ENCODE measurements around the gene MAD1L1.

The MAD1L1 gene

DNA sequence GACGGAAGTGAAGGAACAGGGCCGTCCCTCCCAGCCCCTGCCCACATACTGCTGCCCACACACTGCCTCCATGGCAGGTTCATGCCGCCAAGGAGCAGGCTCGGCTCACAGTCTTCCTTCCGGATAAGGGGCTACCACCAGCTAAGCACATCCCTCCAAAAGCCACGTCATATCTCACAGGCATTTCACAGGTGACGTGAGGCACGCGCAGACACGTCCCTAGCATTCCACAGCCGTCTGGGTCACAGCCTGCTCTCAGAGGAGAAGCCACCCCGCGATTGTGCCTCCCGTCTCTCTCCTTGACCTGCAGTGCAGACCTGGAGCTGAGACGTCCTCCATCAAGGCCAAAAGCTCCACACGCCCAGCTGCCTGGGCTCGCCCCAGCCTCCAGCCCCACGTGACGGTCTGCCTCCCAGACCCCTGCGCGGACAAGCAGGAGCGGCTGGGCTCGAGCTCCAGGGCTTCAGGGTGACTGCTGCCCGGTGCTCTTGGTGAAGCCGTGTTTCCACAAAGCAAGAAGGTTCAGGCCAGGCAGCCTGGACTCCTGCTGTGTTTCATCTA lies 114.0 kb downstream of the MAD1L1 start:
- no peaks in the 10 kb centered on the region for H3K9me3 ChIP-seq (ENCODE audit: control insufficient read depth, insufficient read depth, low read length)
- H3K36me3 ChIP-seq (ENCODE audit: insufficient read depth, low read length) = no peaks in the 10 kb centered on the region
- no peaks in the 10 kb centered on the region for H3K4me1 ChIP-seq (ENCODE audit: insufficient read depth, low read length)
- H3K9ac ChIP-seq (ENCODE audit: low read depth, low read length) = no peak overlapping the region

DNA sequence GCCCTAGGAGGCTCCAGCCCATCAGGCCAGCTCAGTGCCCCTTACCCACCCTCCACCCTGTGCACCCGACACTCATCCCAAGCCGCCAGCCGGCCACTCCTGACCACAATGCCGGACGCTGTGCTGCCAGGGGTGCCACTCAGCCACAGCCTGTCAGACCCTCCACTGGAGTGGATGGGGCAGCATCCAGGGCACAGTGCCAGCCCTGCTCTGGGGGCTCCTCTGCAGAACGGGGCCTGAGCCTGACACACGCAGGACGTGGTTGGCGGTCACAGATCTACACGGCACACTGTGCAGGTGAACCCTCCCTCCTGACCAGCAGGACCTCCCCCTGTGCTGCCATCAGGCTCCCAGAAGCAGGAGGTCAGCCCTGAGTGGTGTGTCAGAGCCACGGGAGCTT lies 114.7 kb downstream of the MAD1L1 start:
- H3K4me1 ChIP-seq (ENCODE audit: insufficient read depth, low read length) = no peaks in the 10 kb centered on the region

DNA sequence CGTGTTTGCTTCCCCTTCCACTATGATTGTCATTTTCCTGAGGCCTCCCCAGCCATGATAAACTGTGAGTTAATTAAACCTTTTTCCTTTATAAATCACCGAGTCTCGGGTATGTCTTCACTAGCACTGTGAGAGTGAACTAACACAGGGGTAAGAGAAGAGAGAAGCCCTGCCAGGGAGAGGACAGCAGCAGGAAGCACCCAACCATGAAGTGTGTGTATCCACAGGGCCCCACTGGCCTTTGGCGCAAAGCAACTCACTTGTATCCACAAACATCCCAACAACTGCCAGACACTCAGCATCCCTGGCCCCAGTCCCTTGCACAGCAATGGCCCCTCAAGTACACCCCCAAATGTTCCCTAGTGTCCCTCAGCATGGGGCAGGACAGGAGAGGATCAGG lies 115.1 kb downstream of the MAD1L1 start:
- Histone ChIP-seq H3K4me1 (ENCODE audit: insufficient read depth, low read length) (no peaks in the 10 kb centered on the region), H3K9me3 (ENCODE audit: control insufficient read depth, insufficient read depth, low read length) (no peaks in the 10 kb centered on the region), H3K36me3 (ENCODE audit: insufficient read depth, low read length) (no peaks in the 10 kb centered on the region), H3K9ac (ENCODE audit: low read depth, low read length) (no peak overlapping the region)

More for the DNA sequence above, 114.7 kb downstream of the MAD1L1 start:
- no peak overlapping the region for H3K9ac ChIP-seq (ENCODE audit: low read depth, low read length)
- H3K9me3 ChIP-seq (ENCODE audit: control insufficient read depth, insufficient read depth, low read length) = no peaks in the 10 kb centered on the region
- H3K36me3 ChIP-seq (ENCODE audit: insufficient read depth, low read length) = no peaks in the 10 kb centered on the region

DNA sequence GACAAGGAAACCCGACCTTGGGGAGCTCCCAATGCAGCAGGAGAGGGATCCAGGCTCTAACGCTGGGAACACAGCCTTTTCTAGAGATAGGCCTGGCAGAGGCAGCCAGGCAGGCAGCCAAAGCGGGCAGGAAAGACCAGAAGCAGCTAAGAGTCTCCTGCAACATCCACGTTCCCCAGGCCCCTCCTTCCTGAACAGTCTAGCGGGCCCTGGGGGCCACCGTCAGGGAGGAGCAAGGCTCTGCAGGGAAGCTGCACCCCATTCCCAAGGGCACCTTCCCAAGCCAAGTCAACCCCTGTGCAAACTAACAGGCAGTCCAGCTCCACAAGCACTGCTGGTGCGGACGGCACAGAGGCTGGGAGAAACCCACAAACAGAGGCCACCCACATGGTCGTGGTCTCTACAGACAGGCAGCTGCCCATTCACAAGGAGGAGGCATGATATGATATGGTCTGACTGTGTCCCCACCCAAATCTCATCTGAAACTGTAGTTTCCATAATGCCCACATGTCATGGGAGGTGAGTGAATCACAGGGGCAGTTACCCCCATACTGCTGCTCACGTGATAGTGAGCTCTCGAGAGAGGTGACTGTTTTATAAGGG lies 115.7 kb downstream of the MAD1L1 start:
- Histone ChIP-seq H3K4me1 (ENCODE audit: insufficient read depth, low read length) (no peaks in the 10 kb centered on the region), H3K9ac (ENCODE audit: low read depth, low read length) (no peak overlapping the region), H3K36me3 (ENCODE audit: insufficient read depth, low read length) (no peaks in the 10 kb centered on the region), H3K9me3 (ENCODE audit: control insufficient read depth, insufficient read depth, low read length) (no peaks in the 10 kb centered on the region)

DNA sequence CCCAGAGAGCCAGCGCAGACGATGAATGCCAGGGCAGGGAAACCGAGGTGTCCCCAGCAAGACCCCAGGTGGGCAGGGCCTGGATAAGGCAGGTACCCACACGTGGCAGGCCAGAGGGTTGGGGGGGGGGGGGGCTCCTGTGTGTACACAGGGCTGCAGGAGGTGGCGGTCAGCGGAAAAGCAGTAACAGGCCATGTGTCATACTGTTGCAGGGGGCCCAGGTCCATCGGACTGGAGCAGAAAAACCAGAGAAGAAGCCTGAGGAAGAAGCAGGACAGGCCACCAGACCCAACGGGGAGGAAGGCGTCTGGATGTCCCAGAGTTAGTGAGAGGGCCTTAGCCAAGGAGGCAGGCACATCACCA lies 116.3 kb downstream of the MAD1L1 start:
- H3K36me3 ChIP-seq (ENCODE audit: insufficient read depth, low read length) = no peaks in the 10 kb centered on the region
- no peaks in the 10 kb centered on the region for H3K9me3 ChIP-seq (ENCODE audit: control insufficient read depth, insufficient read depth, low read length)
- H3K4me1 ChIP-seq (ENCODE audit: insufficient read depth, low read length) = no peaks in the 10 kb centered on the region
- H3K9ac ChIP-seq (ENCODE audit: low read depth, low read length) = no peak overlapping the region

DNA sequence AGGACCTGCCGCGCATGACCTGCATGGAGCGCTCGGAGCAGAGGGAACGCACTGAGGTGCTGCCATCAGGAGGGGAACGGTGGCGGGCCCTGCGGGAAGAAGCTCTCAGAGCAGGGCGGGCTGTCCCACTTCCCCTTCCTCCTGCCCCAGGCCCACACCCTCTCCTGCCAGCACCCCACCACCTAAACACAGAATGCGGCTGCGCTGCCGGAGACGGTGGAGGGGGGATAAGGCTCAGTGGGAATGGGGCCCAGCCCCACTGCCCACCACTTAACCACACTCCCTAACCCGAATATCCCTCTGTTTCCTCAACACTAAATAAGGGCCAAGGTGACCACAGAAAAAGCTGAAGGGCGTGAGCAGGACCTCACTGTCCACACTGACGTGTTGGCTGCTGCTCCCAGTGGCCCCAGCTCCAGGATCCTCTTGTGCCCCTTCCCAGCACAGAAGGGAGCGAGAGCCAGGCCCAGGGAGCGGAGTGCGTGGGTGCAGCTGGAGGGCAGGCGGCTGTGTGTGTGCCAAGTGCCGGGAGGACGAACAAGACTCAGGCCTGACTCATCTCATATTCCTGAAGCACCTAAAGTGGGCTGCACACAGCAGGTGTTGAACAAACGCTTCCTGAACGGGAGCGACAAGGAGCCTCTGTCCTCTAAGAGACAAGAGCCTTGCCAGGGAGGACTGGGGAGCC lies 116.8 kb downstream of the MAD1L1 start:
- Histone ChIP-seq H3K4me1 (ENCODE audit: insufficient read depth, low read length) (no peaks in the 10 kb centered on the region), H3K9me3 (ENCODE audit: control insufficient read depth, insufficient read depth, low read length) (no peaks in the 10 kb centered on the region), H3K9ac (ENCODE audit: low read depth, low read length) (no peak overlapping the region), H3K36me3 (ENCODE audit: insufficient read depth, low read length) (no peaks in the 10 kb centered on the region)

DNA sequence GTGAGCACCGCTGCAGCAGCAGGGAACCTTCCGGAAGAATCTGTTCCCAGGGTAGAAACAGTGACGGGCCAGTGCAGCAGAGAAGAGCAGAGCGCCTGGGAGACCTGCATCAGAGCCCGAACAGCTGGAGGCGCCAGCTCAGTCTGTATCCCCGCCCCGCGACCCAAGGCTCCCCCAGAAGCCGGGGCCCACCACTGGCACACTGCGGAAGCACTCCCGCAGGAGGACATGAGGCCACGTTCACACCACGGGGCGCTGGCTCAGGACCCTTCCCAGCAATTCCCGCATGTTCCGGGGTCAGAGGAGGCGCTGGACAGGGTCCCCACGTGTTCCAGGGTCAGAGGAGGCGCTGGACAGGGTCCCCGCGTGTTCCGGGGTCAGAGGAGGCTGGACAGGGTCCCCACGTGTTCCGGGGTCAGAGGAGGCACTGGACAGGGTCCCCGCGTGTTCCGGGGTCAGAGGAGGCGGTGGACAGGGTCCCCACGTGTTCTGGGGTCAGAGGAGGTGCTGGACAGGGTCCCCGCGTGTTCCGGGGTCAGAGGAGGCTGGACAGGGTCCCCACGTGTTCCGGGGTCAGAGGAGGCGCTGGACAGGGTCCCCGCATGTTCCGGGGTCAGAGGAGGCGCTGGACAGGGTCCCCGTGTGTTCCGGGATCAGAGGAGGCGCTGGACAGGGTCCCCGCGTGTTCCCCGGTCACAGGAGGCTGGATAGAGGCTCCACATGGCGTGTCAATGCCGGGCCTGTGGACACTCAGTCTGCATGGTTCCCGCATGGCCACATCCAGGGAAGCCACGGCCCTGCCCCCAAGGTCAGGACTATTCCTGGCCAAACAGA lies 117.6 kb downstream of the MAD1L1 start:
- Histone ChIP-seq H3K9ac (ENCODE audit: low read depth, low read length) (no peak overlapping the region), H3K4me1 (ENCODE audit: insufficient read depth, low read length) (0 out of 2 replicates have a peak, but pooled peaks cover 5% of the 10 kb centered on the region), H3K9me3 (ENCODE audit: control insufficient read depth, insufficient read depth, low read length) (no peaks in the 10 kb centered on the region), H3K36me3 (ENCODE audit: insufficient read depth, low read length) (no peaks in the 10 kb centered on the region)

DNA sequence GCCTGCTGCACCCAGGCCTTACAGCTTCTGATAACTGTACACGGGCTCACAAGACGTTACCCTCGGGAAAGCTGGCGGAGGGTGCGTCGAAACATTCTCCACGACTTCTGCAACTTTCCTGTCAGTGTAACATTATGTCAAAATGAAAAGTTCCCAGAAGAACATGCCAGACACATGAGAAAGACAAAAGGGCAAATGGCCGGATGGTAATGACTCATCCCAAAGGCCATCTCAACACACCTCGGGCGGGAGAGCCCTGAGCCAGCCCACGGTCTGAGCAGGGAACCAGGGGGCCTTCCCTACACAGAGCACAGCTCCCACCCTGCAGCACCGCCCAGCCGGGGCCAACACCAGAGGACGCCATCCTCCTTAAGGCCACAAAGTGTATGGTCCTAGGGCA lies 118.7 kb downstream of the MAD1L1 start:
- Histone ChIP-seq H3K9me3 (ENCODE audit: control insufficient read depth, insufficient read depth, low read length) (no peaks in the 10 kb centered on the region), H3K9ac (ENCODE audit: low read depth, low read length) (no peak overlapping the region), H3K36me3 (ENCODE audit: insufficient read depth, low read length) (no peaks in the 10 kb centered on the region), H3K4me1 (ENCODE audit: insufficient read depth, low read length) (0 out of 2 replicates have a peak, but pooled peaks cover 5% of the 10 kb centered on the region)

DNA sequence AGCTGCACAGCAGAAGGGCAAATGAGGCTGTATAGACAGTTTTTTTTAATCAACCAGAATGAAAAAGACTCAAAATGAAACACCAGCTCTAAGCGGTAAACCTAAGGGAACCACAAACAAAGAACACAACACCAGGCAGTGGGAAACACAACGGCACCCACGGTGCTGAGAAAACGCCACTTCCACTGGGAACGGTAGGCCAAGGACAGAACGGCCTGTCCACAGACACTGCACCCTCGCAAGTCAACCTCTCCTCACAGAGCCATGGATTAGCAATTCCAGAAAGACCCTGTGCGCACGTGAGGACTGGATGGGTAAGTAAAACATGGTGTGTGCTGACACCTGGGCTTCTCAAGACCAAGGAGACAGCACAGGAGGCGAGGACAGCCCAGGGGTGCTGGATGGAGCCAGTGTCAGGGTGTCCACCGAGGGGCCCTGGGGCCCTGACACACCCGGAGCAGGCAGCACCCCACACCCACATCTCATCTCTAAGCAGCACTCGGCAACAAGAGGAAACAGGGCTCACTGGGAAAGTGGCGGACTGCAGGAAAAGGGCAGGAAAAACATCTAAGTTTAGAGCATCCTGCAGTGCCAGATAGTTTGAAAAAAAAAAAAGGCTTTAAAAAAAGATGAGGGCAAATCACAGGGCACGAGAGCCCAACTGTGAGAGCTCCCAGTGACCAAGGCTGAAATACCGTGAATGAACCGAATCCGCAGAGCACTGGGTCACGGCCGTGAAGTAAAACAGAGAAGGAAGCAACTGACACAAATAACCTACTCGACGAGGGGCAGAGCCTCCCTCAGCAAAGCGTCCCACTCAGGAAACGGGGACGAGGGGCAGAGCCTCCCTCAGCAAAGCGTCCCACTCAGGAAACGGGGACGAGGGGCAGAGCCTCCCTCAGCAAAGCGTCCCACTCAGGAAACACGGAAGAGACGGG lies 120.2 kb downstream of the MAD1L1 start:
- Histone ChIP-seq H3K4me1 (ENCODE audit: insufficient read depth, low read length) (peaks cover 5% of the 10 kb centered on the region; the same call in 1 of the 2 replicates), H3K9ac (ENCODE audit: low read depth, low read length) (no peak overlapping the region)

DNA sequence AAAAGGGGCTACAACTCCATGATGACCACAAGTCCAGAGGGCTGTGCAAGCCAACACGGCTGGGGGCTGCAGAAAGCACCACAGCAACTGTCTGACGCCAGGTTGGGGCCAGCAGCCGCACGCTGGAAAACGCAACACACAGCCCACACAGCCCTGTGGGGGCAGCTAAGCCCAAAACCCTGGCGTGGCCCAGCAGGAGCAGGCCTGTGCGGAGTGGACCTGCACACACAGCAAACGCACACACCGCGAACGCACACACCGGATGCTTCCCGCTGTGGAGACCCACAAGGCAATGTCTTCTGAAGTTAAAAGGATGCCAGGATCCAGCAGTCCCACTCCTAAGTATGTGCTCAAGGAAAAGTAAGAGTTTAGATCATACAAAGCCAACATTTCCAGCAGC lies 121.2 kb downstream of the MAD1L1 start:
- Histone ChIP-seq H3K9ac (ENCODE audit: low read depth, low read length) (no peak overlapping the region), H3K4me1 (ENCODE audit: insufficient read depth, low read length) (peaks cover 5% of the 10 kb centered on the region; the same call in 1 of the 2 replicates), H3K36me3 (ENCODE audit: insufficient read depth, low read length) (no peaks in the 10 kb centered on the region), H3K9me3 (ENCODE audit: control insufficient read depth, insufficient read depth, low read length) (no peaks in the 10 kb centered on the region)

More for the DNA sequence above, 120.2 kb downstream of the MAD1L1 start:
- Histone ChIP-seq H3K36me3 (ENCODE audit: insufficient read depth, low read length) (no peaks in the 10 kb centered on the region), H3K9me3 (ENCODE audit: control insufficient read depth, insufficient read depth, low read length) (no peaks in the 10 kb centered on the region)

DNA sequence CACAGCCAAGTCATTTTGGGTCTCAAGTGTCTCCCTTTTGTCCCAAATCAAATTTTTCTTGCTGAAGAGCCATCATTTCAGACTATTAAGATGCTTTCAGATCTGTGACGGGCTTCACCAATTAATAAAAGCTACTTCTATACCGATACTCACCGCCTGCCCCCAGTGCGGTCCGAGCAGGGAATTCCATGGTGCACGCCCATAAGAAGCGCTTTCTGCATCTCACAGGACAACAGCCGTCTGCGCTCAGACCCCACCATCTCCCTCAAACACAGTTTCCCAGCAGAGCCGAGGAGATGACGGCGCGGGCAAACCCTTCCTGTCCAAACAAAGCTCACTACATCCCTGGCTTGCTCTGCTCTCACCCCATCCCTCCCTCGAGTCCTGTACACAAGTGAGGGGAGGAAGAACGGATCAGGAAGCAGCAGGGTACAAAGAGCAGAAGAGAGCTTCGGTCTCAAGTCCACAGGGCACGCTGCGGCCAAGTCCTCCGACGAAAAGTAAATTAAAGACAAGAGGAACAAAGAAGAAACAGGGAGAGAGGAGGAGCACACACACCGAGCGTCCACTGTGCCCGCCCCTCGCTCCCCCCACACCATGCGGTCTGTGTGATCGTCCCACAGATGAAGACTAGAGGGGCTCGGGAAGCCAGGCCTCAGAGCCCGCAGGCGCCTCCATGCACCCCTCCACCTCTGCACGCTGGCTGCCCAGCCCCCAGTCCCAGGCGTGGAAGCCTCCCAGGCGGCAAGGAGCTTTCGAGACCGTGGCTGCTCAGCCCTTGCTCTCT lies 121.9 kb downstream of the MAD1L1 start:
- H3K9me3 ChIP-seq (ENCODE audit: control insufficient read depth, insufficient read depth, low read length) = no peaks in the 10 kb centered on the region
- H3K36me3 ChIP-seq (ENCODE audit: insufficient read depth, low read length) = no peaks in the 10 kb centered on the region
- no peak overlapping the region for H3K9ac ChIP-seq (ENCODE audit: low read depth, low read length)
- H3K4me1 ChIP-seq (ENCODE audit: insufficient read depth, low read length) = peaks cover 10% of the 10 kb centered on the region; the same call in 1 of the 2 replicates

DNA sequence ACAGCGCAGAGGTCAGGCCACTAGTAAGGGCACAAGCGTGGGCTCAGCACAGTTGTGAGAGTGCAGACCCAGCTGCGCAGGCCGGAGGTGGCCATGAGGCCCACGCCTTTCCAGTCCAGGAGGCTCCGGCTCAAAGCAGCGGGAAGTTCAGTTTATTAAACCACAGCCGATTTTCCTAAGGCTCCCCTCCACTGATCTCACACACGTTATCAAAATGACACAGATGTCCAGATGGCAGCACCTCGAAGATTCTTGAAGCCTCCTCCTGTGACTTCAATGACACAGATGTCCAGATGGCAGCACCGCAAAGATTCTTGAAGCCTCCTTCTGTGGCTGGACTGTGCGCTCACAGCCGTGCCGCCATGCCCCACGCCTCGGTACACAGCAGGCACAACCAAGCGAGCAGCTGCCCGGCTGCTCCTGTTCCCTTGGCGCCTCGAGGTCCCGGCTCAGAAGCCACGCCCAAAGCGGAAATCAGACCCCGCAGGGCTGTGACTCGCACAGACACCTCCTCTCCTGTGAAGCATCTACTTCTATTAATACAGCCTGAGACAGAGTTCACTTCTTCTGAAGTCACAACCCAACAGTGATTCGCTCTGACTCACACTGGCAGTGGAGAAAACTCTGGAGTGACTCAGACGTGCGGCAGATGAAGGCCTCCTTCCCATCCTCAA lies 122.7 kb downstream of the MAD1L1 start:
- peaks cover 15% of the 10 kb centered on the region for H3K4me1 ChIP-seq (ENCODE audit: insufficient read depth, low read length)
- no peaks in the 10 kb centered on the region for H3K36me3 ChIP-seq (ENCODE audit: insufficient read depth, low read length)
- H3K9me3 ChIP-seq (ENCODE audit: control insufficient read depth, insufficient read depth, low read length) = no peaks in the 10 kb centered on the region
- H3K9ac ChIP-seq (ENCODE audit: low read depth, low read length) = no peak overlapping the region

Data from ES-I3 (cell line).